ENCODE measurements around the gene INPP4B. TPM values are rescaled to one million over a fixed set of nuclear protein-coding genes. Genes with fewer than 3 reads are reported as not detected.
"Not testable (repeated sequence)": the region's sequence is repeated elsewhere in the genome, so short reads cannot be mapped to it uniquely, and the experiment has no call there.

INPP4B gene
- total RNA-seq, 1 donor from 2014 or later, result 8.2 TPM

GRCh38 chr4:142509881-142510280 is 336.2 kb downstream of the INPP4B start:
- FAIRE-seq, result no peak

GRCh38 chr4:142509381-142509780 is 336.7 kb downstream of the INPP4B start:
- not testable (repeated sequence) for FAIRE-seq; DNase-seq (ENCODE audit: low spot score in 2 of 2)

More at GRCh38 chr4:142509881-142510280, 336.2 kb downstream of the INPP4B start:
- DNase-seq (ENCODE audit: low spot score in 2 of 2), result no peak

GRCh38 chr4:142500966-142501365 is 345.1 kb downstream of the INPP4B start:
- DNase-seq (ENCODE audit: low spot score in 2 of 2) (no peak), FAIRE-seq (no peak)

- DNase-seq (ENCODE audit: low spot score in 2 of 2), result no peak
- no peak for FAIRE-seq
Observed at GRCh38 chr4:142497606-142498005, 348.5 kb downstream of the INPP4B start.

- FAIRE-seq, result no peak
- DNase-seq (ENCODE audit: low spot score in 2 of 2), result no peak
Observed at GRCh38 chr4:142493255-142494110, 352.6 kb downstream of the INPP4B start.

GRCh38 chr4:142485452-142485851 is 360.6 kb downstream of the INPP4B start:
- FAIRE-seq (no peak), DNase-seq (ENCODE audit: low spot score in 2 of 2) (no peak)

- DNase-seq (ENCODE audit: low spot score in 2 of 2) (no peak), FAIRE-seq (no peak)
Observed at GRCh38 chr4:142480244-142480643, 365.9 kb downstream of the INPP4B start.

- FAIRE-seq (no peak), DNase-seq (ENCODE audit: low spot score in 2 of 2) (no peak)
Observed at GRCh38 chr4:142475663-142476062, 370.4 kb downstream of the INPP4B start.

GRCh38 chr4:142474398-142475087 is 371.6 kb downstream of the INPP4B start:
- no peak for FAIRE-seq
- no peak for DNase-seq (ENCODE audit: low spot score in 2 of 2)

GRCh38 chr4:142473960-142474338 is 372.2 kb downstream of the INPP4B start:
- no peak for DNase-seq (ENCODE audit: low spot score in 2 of 2)
- no peak for FAIRE-seq

- FAIRE-seq (no peak), DNase-seq (ENCODE audit: low spot score in 2 of 2) (no peak)
Observed at GRCh38 chr4:142473218-142473959, 372.7 kb downstream of the INPP4B start.

GRCh38 chr4:142467088-142467487 is 379.0 kb downstream of the INPP4B start:
- FAIRE-seq, result no peak
- DNase-seq (ENCODE audit: low spot score in 2 of 2), result no peak

- FAIRE-seq (no peak), DNase-seq (ENCODE audit: low spot score in 2 of 2) (no peak)
Observed at GRCh38 chr4:142465526-142465925, 380.6 kb downstream of the INPP4B start.

- FAIRE-seq (no peak), DNase-seq (ENCODE audit: low spot score in 2 of 2) (no peak)
Observed at GRCh38 chr4:142463206-142463605, 382.9 kb downstream of the INPP4B start.

GRCh38 chr4:142452161-142452855 is 393.8 kb downstream of the INPP4B start:
- DNase-seq (ENCODE audit: low spot score in 2 of 2) (no peak), FAIRE-seq (no peak)

- DNase-seq (ENCODE audit: low spot score in 2 of 2), result no peak
- FAIRE-seq, result no peak
Observed at GRCh38 chr4:142449771-142450373, 396.2 kb downstream of the INPP4B start.

GRCh38 chr4:142447009-142447408 is 399.1 kb downstream of the INPP4B start:
- FAIRE-seq (no peak), DNase-seq (ENCODE audit: low spot score in 2 of 2) (no peak)

GRCh38 chr4:142443469-142443868 is 402.6 kb downstream of the INPP4B start:
- DNase-seq (ENCODE audit: low spot score in 2 of 2) (no peak), FAIRE-seq (no peak)

GRCh38 chr4:142440093-142440492 is 406.0 kb downstream of the INPP4B start:
- FAIRE-seq (no peak), DNase-seq (ENCODE audit: low spot score in 2 of 2) (no peak)
